ENCODE results near the gene BLOC1S2.
A peak's percentile ranks its signal among the peaks of the same experiment; 100 is the strongest.

- TF ChIP-seq CTCF (conservative IDR thresholded peaks at IDR 0.05; ENCODE audit: low read depth in 2 of 2) (no peak), EZH2 (IDR thresholded peaks at IDR 0.05; ENCODE audit: low read depth, unreplicated experiment) (no peak), POLR2AphosphoS5 (IDR thresholded peaks at IDR 0.05; ENCODE audit: low read depth) (peak; percentile 97), CREB1 (CRISPR knock-in tag; IDR thresholded peaks at IDR 0.05; ENCODE audit: low read depth) (peak; percentile 55), REST (IDR thresholded peaks at IDR 0.05; ENCODE audit: unreplicated experiment) (no peak), JUNB (IDR thresholded peaks at IDR 0.05; ENCODE audit: unreplicated experiment) (no peak), EZH2phosphoT487 (IDR thresholded peaks at IDR 0.05; ENCODE audit: unreplicated experiment) (no peak), STAT1 (IDR thresholded peaks at IDR 0.05; ENCODE audit: unreplicated experiment) (no peak), ETS1 (IDR thresholded peaks at IDR 0.05) (peak; percentile 62), ZNF331 (CRISPR knock-in tag; IDR thresholded peaks at IDR 0.05; ENCODE audit: low read depth) (no peak), ZNF114 (CRISPR knock-in tag; IDR thresholded peaks at IDR 0.05) (no peak), NANOG (IDR thresholded peaks at IDR 0.05; ENCODE audit: borderline replicate concordance) (no peak)
Observed at GRCh38 chr10:100286051-100287033, at the start of gene BLOC1S2.

Data from GM23338 (cell line).